MM.1S (cell line): ENCODE data around the gene DHRS12.

ENCODE experiments used
- DNase-seq: peaks from one replicate; pipeline ENCODE4 v3.0.0-alpha.2; 2015
- H2AFZ ChIP-seq: fragments of 300-600 bp; sonication (generic); 2 replicates; pipeline ENCODE4 v1.6.0; 2016; ENCODE audit warnings: antibody characterized with exemption, low read length
- H3F3A ChIP-seq: fragments of 300-600 bp; sonication (generic); 2 replicates; pipeline ENCODE4 v1.6.1; 2016; ENCODE audit warnings: mild to moderate bottlenecking, antibody characterized with exemption, low read length, moderate library complexity, mixed read lengths; ENCODE audit not compliant: insufficient read depth
- H3K27ac ChIP-seq: fragments of 300-600 bp; sonication (generic); 2 replicates; pipeline ENCODE4 v1.5.1; 2016; ENCODE audit warnings: mild to moderate bottlenecking, low read length
- H3K27me3 ChIP-seq: fragments of 300-600 bp; sonication (generic); replicated peaks from 2 replicates; pipeline ENCODE4 v1.6.0; 2016; ENCODE audit warnings: low read length; ENCODE audit not compliant: insufficient read depth
- H3K36me3 ChIP-seq: fragments of 300-600 bp; sonication (generic); replicated peaks from 2 replicates; pipeline ENCODE4 v1.6.1; 2016; ENCODE audit warnings: mild to moderate bottlenecking, low read length, mixed read lengths; ENCODE audit not compliant: insufficient read depth
- H3K4me1 ChIP-seq: fragments of 300-600 bp; sonication (generic); 2 replicates; pipeline ENCODE4 v1.6.1; 2016; ENCODE audit warnings: low read length, mixed read lengths
- H3K4me2 ChIP-seq: fragments of 300-600 bp; sonication (generic); 2 replicates; pipeline ENCODE4 v1.6.0; 2016; ENCODE audit warnings: low read depth, low read length
- H3K4me3 ChIP-seq: fragments of 300-600 bp; sonication (generic); 2 replicates; pipeline ENCODE4 v1.5.1; 2016; ENCODE audit warnings: low read length, mixed read lengths
- H3K79me2 ChIP-seq: fragments of 300-600 bp; sonication (generic); 2 replicates; pipeline ENCODE4 v1.6.1; 2016; ENCODE audit warnings: mixed run types, low read length, mixed read lengths
- H3K9ac ChIP-seq: fragments of 300-600 bp; sonication (generic); 2 replicates; pipeline ENCODE4 v1.6.1; 2016; ENCODE audit warnings: low read length, mixed read lengths
- H3K9me2 ChIP-seq: fragments of 300-600 bp; sonication (generic); replicated peaks from 2 replicates; pipeline ENCODE4 v1.6.1; 2016; ENCODE audit warnings: mild to moderate bottlenecking, low read length, mixed read lengths; ENCODE audit not compliant: insufficient read depth
- H3K9me3 ChIP-seq: fragments of 300-600 bp; sonication (generic); replicated peaks from 2 replicates; pipeline ENCODE4 v1.6.1; 2016; ENCODE audit warnings: mild to moderate bottlenecking, low read length, mixed read lengths; ENCODE audit not compliant: insufficient read depth
- H4K20me1 ChIP-seq: fragments of 300-600 bp; sonication (generic); 2 replicates; pipeline ENCODE4 v1.6.1; 2016; ENCODE audit warnings: mild to moderate bottlenecking, low read length, moderate library complexity, mixed read lengths; ENCODE audit not compliant: insufficient read depth
- CTCF ChIP-seq: fragments of 300-600 bp; sonication (generic); IDR thresholded peaks from 2 replicates; pipeline ENCODE4 v1.5.1; 2016; ENCODE audit warnings: antibody characterized with exemption, low read length, mixed read lengths
- EZH2 ChIP-seq: fragments of 300-600 bp; sonication (generic); optimal IDR thresholded peaks from 2 replicates; pipeline ENCODE3; 2017; ENCODE audit warnings: low read depth, mild to moderate bottlenecking, antibody characterized with exemption, low read length, mixed read lengths
- EZH2phosphoT487 ChIP-seq: fragments of 300-600 bp; sonication (generic); IDR thresholded peaks from 2 replicates; pipeline ENCODE4 v1.6.1; 2018; ENCODE audit warnings: antibody characterized with exemption, low read length

DHRS12 gene

GRCh38 chr13:51817717-51818116 lies 13.8 kb upstream of the DHRS12 start:
- no peak overlapping the region for H3K27ac ChIP-seq
- H3K9ac ChIP-seq, result no peak overlapping the region
- H3K4me3 ChIP-seq, result no peak overlapping the region
- no peak overlapping the region for H3K4me2 ChIP-seq
- DNase-seq, result no peak
- no peaks in the 10 kb centered on the region for H3K9me3 ChIP-seq
- H4K20me1 ChIP-seq, result no peaks in the 10 kb centered on the region
- H3K79me2 ChIP-seq, result no peaks in the 10 kb centered on the region
- H3K27me3 ChIP-seq, result no peaks in the 10 kb centered on the region
- no peak for TF ChIP-seq EZH2phosphoT487
- no peak for TF ChIP-seq EZH2
- TF ChIP-seq CTCF, result no peak
- H2AFZ ChIP-seq, result no peak overlapping the region
- no peaks in the 10 kb centered on the region for H3F3A ChIP-seq
- H3K4me1 ChIP-seq, result 0 out of 2 replicates have a peak, but pooled peaks cover 6% of the 10 kb centered on the region
- no peaks in the 10 kb centered on the region for H3K9me2 ChIP-seq
- no peaks in the 10 kb centered on the region for H3K36me3 ChIP-seq

- no peaks in the 10 kb centered on the region for H3F3A ChIP-seq
- no peak overlapping the region for H3K27ac ChIP-seq
- H3K4me2 ChIP-seq, result no peak overlapping the region
- no peaks in the 10 kb centered on the region for H3K9me3 ChIP-seq
- no peaks in the 10 kb centered on the region for H3K27me3 ChIP-seq
- no peak overlapping the region for H3K9ac ChIP-seq
- TF ChIP-seq EZH2 (no peak), EZH2phosphoT487 (no peak), CTCF (no peak)
- H3K9me2 ChIP-seq, result no peaks in the 10 kb centered on the region
- no peak for DNase-seq
- no peaks in the 10 kb centered on the region for H4K20me1 ChIP-seq
- H3K79me2 ChIP-seq, result no peaks in the 10 kb centered on the region
- H2AFZ ChIP-seq, result no peak overlapping the region
- H3K4me3 ChIP-seq, result no peak overlapping the region
- 0 out of 2 replicates have a peak, but pooled peaks cover 6% of the 10 kb centered on the region for H3K4me1 ChIP-seq
- no peaks in the 10 kb centered on the region for H3K36me3 ChIP-seq
These were observed 12.8 kb upstream of the DHRS12 start for GRCh38 chr13:51816604-51817249.

GRCh38 chr13:51815848-51816247 lies 11.9 kb upstream of the DHRS12 start:
- Histone ChIP-seq H3K4me1 (0 out of 2 replicates have a peak, but pooled peaks cover 6% of the 10 kb centered on the region), H2AFZ (no peak overlapping the region)

More at GRCh38 chr13:51815848-51816247, 11.9 kb upstream of the DHRS12 start:
- Histone ChIP-seq H3K79me2 (no peaks in the 10 kb centered on the region), H3F3A (no peaks in the 10 kb centered on the region), H3K4me2 (no peak overlapping the region), H3K9me2 (no peaks in the 10 kb centered on the region), H3K9me3 (no peaks in the 10 kb centered on the region), H3K27ac (no peak overlapping the region), H3K36me3 (no peaks in the 10 kb centered on the region), H3K27me3 (no peaks in the 10 kb centered on the region), H3K4me3 (no peak overlapping the region), H3K9ac (no peak overlapping the region), H4K20me1 (no peaks in the 10 kb centered on the region)
- no peak for DNase-seq
- no peak for TF ChIP-seq EZH2phosphoT487
- no peak for TF ChIP-seq CTCF
- TF ChIP-seq EZH2, result no peak
